Heart right ventricle (tissue), 16 donors: ENCODE data around the gene MINDY4. TPM values are rescaled to one million over a fixed set of nuclear protein-coding genes. Genes with fewer than 3 reads are reported as not detected.
A peak's percentile ranks its signal among the peaks of the same experiment; 100 is the strongest.

Experiments used
- ATAC-seq, 8 donors: fragments of 200-7000 bp; cut with Tn5 transposase; one replicate each; pipeline ENCODE4 v1.9.1; 2020; ENCODE audit warnings: mild to moderate bottlenecking in 8 of 8, moderate library complexity in 8 of 8, moderate number of reproducible peaks in 1 of 8
- DNase-seq, 2 donors: peaks; one replicate each; pipeline ENCODE4 v3.0.0-alpha.2; 2020
- H3K27ac ChIP-seq, 10 donors: fragments of 200-600 bp; sonication (generic) in 2 of 10; one replicate each; pipeline versions ENCODE4 v1.5.0 to v1.8.0; 2020 to 2022; ENCODE audit warnings: mild to moderate bottlenecking in 3 of 10
- H3K27me3 ChIP-seq, 7 donors: fragments of 200-600 bp; one replicate each; pipeline ENCODE4 v1.8.0; 2021 to 2022; ENCODE audit warnings: mild to moderate bottlenecking in 2 of 7
- H3K36me3 ChIP-seq, 9 donors: fragments of 200-600 bp; sonication (generic) in 1 of 9; one replicate each; pipeline versions ENCODE4 v1.5.0 to v1.8.0; 2020 to 2022; ENCODE audit warnings: mild to moderate bottlenecking in 2 of 9
- H3K4me1 ChIP-seq, 9 donors: fragments of 200-600 bp; sonication (generic) in 1 of 9; one replicate each; pipeline versions ENCODE4 v1.5.0 to v1.8.0; 2020 to 2022; ENCODE audit warnings: mild to moderate bottlenecking in 4 of 9
- H3K4me3 ChIP-seq, 10 donors: fragments of 200-600 bp; sonication (generic) in 2 of 10; one replicate each; pipeline versions ENCODE4 v1.5.0 to v1.8.0; 2020 to 2022; ENCODE audit warnings: mild to moderate bottlenecking in 7 of 10, moderate library complexity in 2 of 10
- H3K9me3 ChIP-seq, 11 donors: fragments of 200-600 bp in 10 of 11; sonication (generic) in 2 of 11; one replicate each; pipeline versions ENCODE4 v1.5.0 to v1.8.0; 2013 to 2022; ENCODE audit warnings: mild to moderate bottlenecking in 2 of 11, control low read depth in 1 of 11, moderate library complexity in 1 of 11
- CTCF ChIP-seq, 9 donors: fragments of 200-600 bp; sonication (generic) in 2 of 9; IDR thresholded peaks; one replicate each; pipeline versions ENCODE4 v1.5.0 to v1.8.0; 2021 to 2022; ENCODE audit warnings: antibody characterized with exemption in 9 of 9, mild to moderate bottlenecking in 5 of 9, moderate library complexity in 1 of 9
- WGBS, 2 donors: extraction: QIAGEN DNeasy Blood & Tissue Kit; methylation state at CpG; one replicate each; pipeline ENCODE4 v1.1.7; 2013; ENCODE audit warnings: inconsistent platforms in 1 of 2; 5-methylcytosine and 5-hydroxymethylcytosine counted together
- intact Hi-C, 10 donors: fragments of 100-400 bp; cut with DNase I; formaldehyde crosslinking; loops; one replicate each; pipeline versions ENCODE4 v1.11.1 to v1.14.2; 2022
- polyA plus RNA-seq, 2 donors: library from polyadenylated mRNA; stranded (reverse); fragments of 200-250 nt; gene quantifications; one replicate each; pipeline ENCODE4 v1.2.3, GENCODE V29; 2013
- total RNA-seq, 10 donors: library from RNA; stranded (reverse); fragmentation: NEBNext Ultra II Directional in 3 of 10; extraction: Animal tissue kit (Norgen Biotek cat#: 25700) in 3 of 10; gene quantifications; one replicate each; pipeline versions ENCODE4 v1.2.1 to v1.2.4, GENCODE V29; 2021 to 2023
- donor health status: Arrhythmogenic right ventricular cardiomyopathy.
- donor health status: ischemic (EF 13 %, LVEDD 7.1; RV severe dilation, severe dysfunction).
- donor health status: healthy with polysubstance abuse.
- donor health status: DM: no; HTN: yes; CAD: no.
- donor health status: DM: no; HTN: no; CAD: no.
- donor health status: ischemic (EF 25% LVEDD 6.9; RV normal size, moderate dysfunction).
- donor health status: ischemic (EF 25% LVEDD 5.7; RV mildly dilated, moderate dysfunction).
- donor health status: healthy.
- donor health status: DM: yes; HTN: yes; CAD: no.
- donor health status: Ischemic cardiomyopathy.
- donor health status: ischemic (EF 35%, LVEDD 5.7; RV mildly dilated, moderate dysfunction).
- donor health status: nonischemic (EF 11% LVEDD 7.7; RV severe dilation, severe dysfunction).
- donor health status: DM: yes; HTN: yes; CAD: no.
- donor health status: PGD.
- donor health status: ischemic (EF 29% LVEDD 5.4; RV normal size, mild dysfunction).
- donor health status: nonischemic (EF 23%, LVEDD 6.1; RV moderate dilation, normal function).

The MINDY4 gene
- total and polyA plus RNA-seq, 12 donors: 1.9 to 5.4 (median 2.8) TPM

GRCh38 chr7:30931929-30932540 lies 160.8 kb downstream of the MINDY4 start:
- intact Hi-C loops: loop anchor here in 4 of 10 donors (5.0 to 10.0 kb wide), 3 partner anchors 127 to 187 kb away; no protein-coding TSS in a partner anchor

GRCh38 chr7:30932562-30932961 lies 161.3 kb downstream of the MINDY4 start:
- DNase-seq: no peak
- ATAC-seq: no peak
- TF ChIP-seq CTCF (IDR thresholded peaks at IDR 0.05): no peak
- H3K27ac ChIP-seq: peak overlapping the region in 2 of 10 donors; percentile 5 to 18
- H3K27me3 ChIP-seq: no peaks in the 10 kb centered on the region
- intact Hi-C loops: loop anchor here in 4 of 10 donors (5.0 to 10.0 kb wide), 3 partner anchors 128 to 188 kb away; no protein-coding TSS in a partner anchor
- peaks cover 10 to 63% (median 39%) of the 10 kb centered on the region in 9 donors for H3K4me1 ChIP-seq
- H3K9me3 ChIP-seq: no peaks in the 10 kb centered on the region
- 80 to 84% methylated on average over 6 of the region's 6 CpGs for WGBS, 2 donors
- no peaks in the 10 kb centered on the region for H3K36me3 ChIP-seq
- H3K4me3 ChIP-seq: no peak overlapping the region

More at GRCh38 chr7:30931929-30932540, 160.8 kb downstream of the MINDY4 start:
- Histone ChIP-seq H3K27me3 (no peaks in the 10 kb centered on the region), H3K4me1 (peaks cover 10 to 59% (median 39%) of the 10 kb centered on the region in 9 donors), H3K9me3 (peaks cover 0 to 5% (median 0%) of the 10 kb centered on the region in 11 donors), H3K36me3 (no peaks in the 10 kb centered on the region), H3K4me3 (no peak overlapping the region), H3K27ac (peak overlapping the region in 7 of 10 donors; percentile 50 to 72 (median 63))
- DNase-seq (no peak), ATAC-seq (no peak)
- TF ChIP-seq CTCF (IDR thresholded peaks at IDR 0.05): no peak
- WGBS, 2 donors: 83 to 86% methylated on average over 9 of the region's 9 CpGs

DNA sequence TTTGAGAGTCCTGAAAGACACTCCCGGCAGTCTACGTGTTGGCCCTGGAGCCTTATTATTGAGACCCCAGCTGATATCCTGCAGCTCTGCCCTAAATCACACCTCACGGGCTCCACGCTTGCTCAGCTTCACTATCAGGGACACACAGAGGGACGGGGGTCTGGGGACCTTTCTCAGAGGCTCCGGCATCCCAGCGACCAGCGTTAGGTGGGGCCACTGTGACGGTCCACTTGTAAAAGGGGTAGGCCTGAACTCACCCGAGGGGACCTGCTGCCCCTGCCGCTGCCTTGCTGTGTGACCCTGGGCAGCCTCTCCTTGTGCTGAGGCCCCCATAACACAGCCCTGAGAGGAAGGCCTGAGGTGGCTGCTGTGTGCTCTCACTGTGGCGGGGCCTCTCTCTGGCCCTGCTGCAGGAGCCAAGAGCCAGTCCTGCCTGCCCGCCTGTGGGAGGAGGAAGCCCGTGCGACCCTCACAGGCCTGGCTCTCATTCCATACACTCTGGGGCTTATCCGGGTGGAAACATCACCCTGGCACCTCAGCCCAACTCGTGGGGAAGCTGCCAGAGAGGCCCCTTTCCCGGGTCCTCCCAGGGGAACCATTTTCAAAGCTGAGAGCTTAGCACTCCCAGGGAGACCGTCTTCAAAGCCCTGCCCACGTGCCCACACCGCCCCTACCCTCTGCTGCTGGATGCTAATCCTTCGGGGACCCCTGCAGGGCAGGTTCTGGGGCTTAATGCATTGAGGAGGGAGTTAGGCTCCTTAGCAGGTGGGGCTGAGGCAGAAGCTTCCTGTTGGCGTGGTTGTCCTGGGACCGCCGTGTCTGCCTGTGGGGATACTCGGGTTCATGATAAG lies 162.1 kb downstream of the MINDY4 start:
- no peak for ATAC-seq
- WGBS, 2 donors: 79 to 80% methylated on average over 26 of the region's 26 CpGs
- no peak for DNase-seq
- intact Hi-C loops: loop anchor here in 4 of 10 donors (5.0 to 10.0 kb wide), 3 partner anchors 129 to 189 kb away; no protein-coding TSS in a partner anchor
- TF ChIP-seq CTCF (IDR thresholded peaks at IDR 0.05): no peak
- Histone ChIP-seq H3K36me3 (no peaks in the 10 kb centered on the region), H3K27me3 (no peaks in the 10 kb centered on the region), H3K4me3 (no peak overlapping the region), H3K27ac (peak overlapping the region in 2 of 10 donors; percentile 33 to 50), H3K4me1 (peaks cover 11 to 64% (median 39%) of the 10 kb centered on the region in 9 donors), H3K9me3 (no peaks in the 10 kb centered on the region)

DNA sequence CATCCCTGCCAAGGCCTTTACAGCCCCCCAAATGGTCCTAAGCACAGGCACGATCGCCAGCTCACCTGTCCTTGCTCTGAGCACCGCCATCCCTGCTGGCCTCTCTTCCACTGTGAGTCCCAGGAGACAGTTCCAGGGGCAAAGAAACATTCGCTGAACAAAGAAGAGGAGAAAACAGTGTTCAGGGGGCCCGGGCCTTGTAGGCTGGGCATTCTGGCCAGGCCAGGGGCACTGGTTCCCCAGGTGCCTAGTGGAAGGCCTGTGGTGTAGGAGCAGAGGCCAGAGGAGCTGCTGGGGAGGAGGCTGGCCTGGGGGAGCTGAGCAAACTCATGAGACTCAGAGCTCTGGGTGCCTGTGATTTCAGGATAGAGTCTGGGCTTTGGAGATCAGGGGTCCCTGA lies 163.0 kb downstream of the MINDY4 start:
- WGBS, 2 donors: 87 to 88% methylated on average over 5 of the region's 5 CpGs
- Histone ChIP-seq H3K4me1 (peaks cover 13 to 71% (median 39%) of the 10 kb centered on the region in 9 donors), H3K36me3 (no peaks in the 10 kb centered on the region), H3K4me3 (no peak overlapping the region), H3K27me3 (no peaks in the 10 kb centered on the region), H3K27ac (peak overlapping the region in 5 of 10 donors; percentile 33 to 59 (median 47)), H3K9me3 (no peaks in the 10 kb centered on the region)
- intact Hi-C loops: loop anchor here in 4 of 10 donors (5.0 to 10.0 kb wide), 3 partner anchors 129 to 189 kb away; no protein-coding TSS in a partner anchor
- ATAC-seq: no peak
- no peak for DNase-seq
- no peak for TF ChIP-seq CTCF (IDR thresholded peaks at IDR 0.05)
